ENCODE results near the gene EEF1B2. TPM values are rescaled to one million over a fixed set of nuclear protein-coding genes. Genes with fewer than 3 reads are reported as not detected.
"Not testable (repeated sequence)": the region's sequence is repeated elsewhere in the genome, so short reads cannot be mapped to it uniquely, and the experiment has no call there.

Gene EEF1B2
- total RNA-seq, 1 donor from 2014 or later: 315 TPM

DNA sequence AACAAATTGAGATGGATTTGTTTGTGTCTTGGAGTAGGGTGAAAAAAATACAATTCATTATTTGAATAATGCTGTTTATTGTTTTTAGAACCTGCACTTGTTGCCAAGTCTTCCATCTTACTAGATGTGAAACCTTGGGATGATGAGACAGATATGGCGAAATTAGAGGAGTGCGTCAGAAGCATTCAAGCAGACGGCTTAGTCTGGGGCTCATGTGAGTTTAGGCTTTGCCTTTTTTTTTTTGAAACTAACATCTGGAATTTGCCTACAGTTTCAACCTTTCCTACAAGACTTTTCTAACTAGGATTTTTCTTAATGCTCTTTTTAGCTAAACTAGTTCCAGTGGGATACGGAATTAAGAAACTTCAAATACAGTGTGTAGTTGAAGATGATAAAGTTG lies 2.7 kb downstream of the EEF1B2 start:
- intact Hi-C loops (cut with DNase I): not testable (repeated sequence)

DNA sequence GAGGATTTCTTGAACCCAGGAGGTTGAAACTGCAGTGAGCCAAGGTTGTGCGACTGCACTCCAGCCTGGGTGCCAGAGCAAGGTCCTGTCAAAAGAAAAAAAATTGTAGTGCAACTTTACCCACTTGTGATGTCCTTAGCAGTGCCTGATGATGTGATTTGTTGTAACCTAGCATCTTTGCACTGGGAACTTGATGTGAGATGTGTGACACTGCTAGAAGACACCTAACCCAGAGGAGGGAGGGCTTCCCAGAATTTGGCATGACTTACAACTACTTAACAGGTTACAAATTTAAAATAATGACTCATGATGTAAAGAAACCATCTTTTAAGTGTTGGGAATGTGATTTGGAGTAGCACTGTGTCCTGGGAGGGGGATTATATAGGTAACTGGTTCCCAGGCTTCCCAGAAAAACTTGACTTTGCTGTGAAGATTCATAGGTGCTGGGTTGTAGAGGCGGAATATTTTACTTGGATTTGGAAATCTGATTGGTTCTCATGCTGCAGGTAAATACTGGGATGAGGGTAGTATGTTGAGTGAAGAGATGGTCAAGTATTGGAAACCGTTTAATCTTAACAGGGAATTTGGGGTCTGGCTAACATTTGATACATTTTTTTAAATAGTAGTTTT lies 3.7 kb downstream of the EEF1B2 start:
- ATAC-seq (no peak), DNase-seq (ENCODE audit: low spot score) (no peak)
- intact Hi-C loops (cut with DNase I): no loop called here

More for the DNA sequence above, 2.7 kb downstream of the EEF1B2 start:
- not testable (repeated sequence) for DNase-seq (ENCODE audit: low spot score); ATAC-seq

GRCh38 chr2:206164261-206164862 lies 4.7 kb downstream of the EEF1B2 start:
- ATAC-seq (no peak), DNase-seq (ENCODE audit: low spot score) (no peak)
- intact Hi-C loops (cut with DNase I): no loop called here

GRCh38 chr2:206168230-206168629 lies 8.5 kb downstream of the EEF1B2 start:
- ATAC-seq; intact Hi-C loops (cut with DNase I); DNase-seq (ENCODE audit: low spot score): not testable (repeated sequence)

- intact Hi-C loops (cut with DNase I); ATAC-seq; DNase-seq (ENCODE audit: low spot score): not testable (repeated sequence)
Observed at GRCh38 chr2:206171624-206172397, 12.1 kb downstream of the EEF1B2 start.

DNA sequence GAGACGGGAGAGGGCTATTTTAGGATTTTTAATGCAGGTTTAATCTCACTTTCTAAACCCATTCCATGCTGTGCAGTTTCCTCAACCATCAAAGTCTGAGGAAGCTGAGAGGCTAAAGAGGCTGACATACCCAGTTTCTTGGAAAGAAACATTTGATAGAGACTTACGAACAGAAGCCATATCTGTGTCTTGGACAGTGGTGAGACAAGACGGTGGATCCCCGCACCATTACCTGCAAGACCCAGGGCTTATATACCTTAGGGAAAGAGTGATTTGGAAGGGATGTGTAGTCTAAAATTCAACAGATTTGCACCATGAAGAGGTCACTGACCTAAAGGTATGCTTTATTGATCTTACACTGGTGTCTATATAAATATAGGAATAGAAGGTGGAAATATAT lies 13.5 kb downstream of the EEF1B2 start:
- intact Hi-C loops (cut with DNase I): no loop called here
- ATAC-seq (no peak), DNase-seq (ENCODE audit: low spot score) (no peak)

GRCh38 chr2:206176121-206176520 lies 16.4 kb downstream of the EEF1B2 start:
- DNase-seq (ENCODE audit: low spot score) (no peak), ATAC-seq (no peak)

DNA sequence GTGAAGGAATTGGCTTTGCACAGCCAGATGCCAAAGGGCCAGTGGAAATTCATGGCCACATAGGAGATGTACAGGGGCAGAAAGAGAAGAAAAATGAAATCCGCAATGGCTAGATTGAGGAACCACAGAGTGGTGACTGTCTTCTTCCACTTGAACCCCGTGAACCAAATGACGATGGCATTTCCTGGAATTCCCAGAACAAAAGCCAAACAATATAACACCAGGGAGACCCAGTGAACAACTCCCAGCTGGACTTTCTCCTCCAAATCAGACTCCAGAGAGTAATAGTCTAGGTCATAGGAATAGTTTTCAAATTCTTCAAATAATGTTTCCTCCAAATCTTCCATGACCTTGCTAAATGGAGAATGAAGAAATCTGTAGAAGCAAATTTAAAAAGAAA lies 17.2 kb downstream of the EEF1B2 start:
- intact Hi-C loops (cut with DNase I): no loop called here
- no peak for ATAC-seq
- DNase-seq (ENCODE audit: low spot score): no peak

More at GRCh38 chr2:206176121-206176520, 16.4 kb downstream of the EEF1B2 start:
- intact Hi-C loops (cut with DNase I): no loop called here

DNA sequence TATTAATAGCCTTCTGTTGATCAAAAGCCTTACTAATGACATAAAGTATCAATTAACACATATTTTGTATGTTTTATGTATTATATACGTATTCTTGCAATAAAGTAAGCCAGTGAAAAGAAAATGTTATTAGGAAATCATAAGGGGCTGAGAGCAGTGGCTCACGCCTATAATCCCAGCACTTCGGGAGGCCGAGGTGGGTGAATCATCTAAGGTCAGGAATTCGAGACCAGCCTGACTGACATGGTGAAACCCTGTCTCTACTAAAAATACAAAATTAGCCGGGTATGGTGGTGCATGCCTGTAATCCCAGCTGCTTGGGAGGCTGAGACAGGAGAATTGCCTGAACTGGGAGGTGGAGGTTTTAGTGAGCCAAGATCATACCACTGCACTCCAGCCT lies 21.8 kb downstream of the EEF1B2 start:
- ATAC-seq; DNase-seq (ENCODE audit: low spot score); intact Hi-C loops (cut with DNase I): not testable (repeated sequence)

DNA sequence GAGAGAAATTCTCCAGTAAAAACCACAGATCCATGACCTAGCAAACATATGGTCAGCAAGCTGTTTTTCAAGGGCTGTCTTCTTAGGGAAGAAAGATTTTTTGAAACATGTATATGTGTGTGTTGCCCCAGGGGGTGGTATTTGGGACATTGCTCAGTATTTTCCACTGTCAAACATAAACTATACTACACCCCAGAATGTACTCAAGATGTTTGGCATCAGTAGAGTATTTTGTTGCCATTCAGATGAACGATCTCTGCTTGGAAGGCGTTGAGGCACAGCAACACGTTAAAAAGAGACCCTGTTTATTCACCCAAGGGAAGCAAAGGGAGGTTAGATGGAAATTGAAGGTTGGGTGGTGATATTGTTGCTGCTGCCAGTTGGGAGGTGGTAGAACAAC lies 30.0 kb downstream of the EEF1B2 start:
- intact Hi-C loops (cut with DNase I): no loop called here
- ATAC-seq: no peak
- no peak for DNase-seq (ENCODE audit: low spot score)

DNA sequence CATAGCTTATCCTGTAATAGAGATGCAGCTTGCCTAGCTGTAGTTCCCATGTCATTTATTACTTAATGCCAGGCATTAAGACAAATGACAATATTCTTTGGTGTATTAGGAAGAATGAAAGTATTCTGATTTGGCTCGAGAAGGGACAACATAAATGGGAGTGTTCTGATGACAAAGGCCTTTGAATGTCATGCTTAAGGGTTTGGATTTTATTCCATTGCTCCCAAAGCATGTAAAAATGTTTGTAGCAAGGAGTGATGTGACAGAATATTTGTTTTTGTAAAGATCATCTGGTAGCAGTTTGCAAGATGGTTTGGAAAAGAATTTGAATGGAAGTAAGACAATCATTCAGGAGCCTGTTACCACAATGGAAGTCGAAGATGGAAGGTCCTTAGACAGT lies 30.4 kb downstream of the EEF1B2 start:
- DNase-seq (ENCODE audit: low spot score) (no peak), ATAC-seq (no peak)
- intact Hi-C loops (cut with DNase I): no loop called here

DNA sequence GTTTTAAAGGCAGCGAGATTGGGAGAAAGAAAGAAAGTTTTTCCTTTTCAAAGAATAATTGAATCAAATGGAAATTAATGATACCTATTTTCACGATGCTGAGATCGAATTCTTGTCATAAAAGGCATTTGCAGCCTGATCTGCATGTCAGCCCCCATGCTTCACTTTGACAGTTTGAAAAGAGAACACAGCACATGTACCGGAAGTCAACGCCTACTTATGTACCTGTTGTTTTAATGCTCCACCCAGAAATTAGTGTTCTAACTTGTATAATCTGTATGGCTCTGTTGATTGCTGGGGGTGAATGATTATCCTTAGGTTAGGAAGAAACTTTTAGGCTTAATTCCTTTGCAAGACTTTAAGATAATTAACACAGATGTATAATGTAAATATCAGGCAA lies 31.0 kb downstream of the EEF1B2 start:
- no peak for ATAC-seq
- intact Hi-C loops (cut with DNase I): no loop called here

GRCh38 chr2:206192157-206192556 lies 32.5 kb downstream of the EEF1B2 start:
- no peak for ATAC-seq
- intact Hi-C loops (cut with DNase I): no loop called here
- DNase-seq (ENCODE audit: low spot score): no peak

More for the DNA sequence above, 31.0 kb downstream of the EEF1B2 start:
- no peak for DNase-seq (ENCODE audit: low spot score)

DNA sequence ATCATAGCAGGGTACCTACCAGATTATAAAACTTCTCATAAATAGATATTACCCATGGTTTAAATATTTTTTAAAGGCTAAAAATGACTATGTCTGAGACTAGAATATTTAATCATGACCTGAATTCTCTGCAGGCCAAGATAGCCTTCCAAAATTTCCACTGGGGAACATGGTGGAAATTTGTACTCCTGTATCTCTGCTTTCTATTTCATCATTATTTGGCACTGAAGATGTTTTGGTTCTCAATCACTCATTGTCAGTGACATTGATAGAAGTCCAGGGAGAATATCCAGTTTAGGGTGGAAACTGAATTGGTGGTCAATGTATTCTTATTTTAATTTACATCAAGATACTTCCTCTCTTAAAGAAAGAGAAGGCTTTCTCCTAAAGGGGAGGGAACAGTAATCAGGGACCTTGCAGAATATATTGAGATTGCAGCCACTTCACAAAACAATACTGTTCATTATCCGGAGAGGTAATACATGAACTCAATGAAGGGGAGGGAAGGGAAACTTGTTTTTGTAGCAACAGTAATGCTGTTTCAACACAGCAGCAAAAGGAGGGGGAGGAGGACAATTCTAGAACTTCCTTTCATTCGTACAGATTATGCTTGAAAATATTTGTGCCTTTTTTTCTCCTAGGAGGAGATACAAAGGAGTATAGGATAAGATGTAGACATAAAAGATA lies 34.1 kb downstream of the EEF1B2 start:
- intact Hi-C loops (cut with DNase I): no loop called here
- DNase-seq (ENCODE audit: low spot score) (no peak), ATAC-seq (no peak)

DNA sequence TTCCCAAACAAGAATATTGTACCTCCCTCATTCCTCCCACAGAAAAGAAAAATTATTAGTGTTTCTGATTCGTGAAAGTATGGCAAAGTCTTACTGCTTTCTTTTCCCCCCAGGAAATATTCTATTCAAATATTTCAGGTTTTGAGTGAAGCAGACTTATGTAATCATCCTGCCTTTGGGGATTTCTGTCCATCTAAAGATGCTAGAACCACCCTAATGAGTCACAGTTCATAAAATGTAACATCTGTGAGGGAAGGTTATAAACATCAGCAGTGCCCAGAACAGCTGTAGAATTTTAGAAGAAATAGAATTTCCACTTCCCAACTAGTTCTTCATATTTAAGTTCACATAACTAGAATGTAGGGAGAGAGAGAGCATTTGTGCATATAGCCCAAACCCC lies 39.0 kb downstream of the EEF1B2 start:
- ATAC-seq: no peak
- DNase-seq (ENCODE audit: low spot score): no peak
- intact Hi-C loops (cut with DNase I): no loop called here

- intact Hi-C loops (cut with DNase I): no loop called here
- ATAC-seq: no peak
Observed at GRCh38 chr2:206201075-206201848, 41.6 kb downstream of the EEF1B2 start.

GRCh38 chr2:206202446-206202845 lies 42.8 kb downstream of the EEF1B2 start:
- ATAC-seq: no peak
- no peak for DNase-seq (ENCODE audit: low spot score)
- intact Hi-C loops (cut with DNase I): no loop called here

More at GRCh38 chr2:206201075-206201848, 41.6 kb downstream of the EEF1B2 start:
- DNase-seq (ENCODE audit: low spot score): no peak

- DNase-seq (ENCODE audit: low spot score) (no peak), ATAC-seq (no peak)
- intact Hi-C loops (cut with DNase I): no loop called here
Observed at GRCh38 chr2:206203331-206203730, 43.6 kb downstream of the EEF1B2 start.

DNA sequence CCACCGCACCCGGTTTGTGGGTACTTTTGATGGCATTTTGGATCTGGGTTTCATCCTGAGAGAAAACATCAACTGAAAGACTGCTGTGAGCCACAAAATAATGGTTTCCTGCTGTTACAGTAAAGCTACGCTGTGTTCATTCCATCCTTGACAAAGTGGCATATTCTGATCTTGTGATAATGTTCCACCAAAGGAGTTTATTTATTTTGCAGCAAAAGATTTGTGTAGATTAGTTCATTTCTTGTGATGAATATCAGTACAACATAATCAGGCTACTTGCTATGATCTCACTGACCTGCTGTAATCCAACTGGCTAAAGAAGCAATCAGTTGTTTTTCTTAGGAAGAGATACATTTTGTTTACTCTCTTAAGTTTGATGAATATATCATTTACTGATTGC lies 45.0 kb downstream of the EEF1B2 start:
- ATAC-seq: no peak
- DNase-seq (ENCODE audit: low spot score): no peak
- intact Hi-C loops (cut with DNase I): no loop called here
